GM21360 (cell line): ENCODE measurements around the gene PFDN1.

ENCODE experiments used
- ATAC-seq: cut with Tn5 transposase; IDR thresholded peaks from one replicate; pipeline ENCODE4 v1.9.1; 2021; ENCODE audit warnings: mild to moderate bottlenecking, moderate library complexity; ENCODE audit not compliant: unreplicated experiment

The PFDN1 gene

GRCh38 chr5:140261403-140262171, 41.3 kb downstream of the PFDN1 start:
- ATAC-seq: no peak

- ATAC-seq: no peak
Observed at GRCh38 chr5:140260089-140260656, 42.7 kb downstream of the PFDN1 start.

- ATAC-seq: no peak
Observed at GRCh38 chr5:140259500-140259899, 43.4 kb downstream of the PFDN1 start.

- no peak for ATAC-seq
Observed at GRCh38 chr5:140258873-140259272, 44.0 kb downstream of the PFDN1 start.

GRCh38 chr5:140258016-140258415, 44.9 kb downstream of the PFDN1 start:
- ATAC-seq: no peak

- no peak for ATAC-seq
Observed at GRCh38 chr5:140256726-140257125, 46.2 kb downstream of the PFDN1 start.

GRCh38 chr5:140255460-140256157, 47.3 kb downstream of the PFDN1 start:
- no peak for ATAC-seq

- ATAC-seq: no peak
Observed at GRCh38 chr5:140253985-140254384, 48.9 kb downstream of the PFDN1 start.

- no peak for ATAC-seq
Observed at GRCh38 chr5:140252470-140253126, 50.3 kb downstream of the PFDN1 start.

GRCh38 chr5:140251527-140251973, 51.4 kb downstream of the PFDN1 start:
- ATAC-seq: peak; percentile 64

- no peak for ATAC-seq
Observed at GRCh38 chr5:140250386-140250785, 52.5 kb downstream of the PFDN1 start.

- ATAC-seq: no peak
Observed at GRCh38 chr5:140249536-140249935, 53.4 kb downstream of the PFDN1 start.

- no peak for ATAC-seq
Observed at GRCh38 chr5:140248414-140248813, 54.5 kb downstream of the PFDN1 start.

- ATAC-seq: no peak
Observed at GRCh38 chr5:140246378-140247122, 56.4 kb downstream of the PFDN1 start.

GRCh38 chr5:140245926-140246325, 57.0 kb downstream of the PFDN1 start:
- ATAC-seq: no peak

GRCh38 chr5:140245341-140245740, 57.6 kb downstream of the PFDN1 start:
- ATAC-seq: no peak

GRCh38 chr5:140244525-140245025, 58.3 kb downstream of the PFDN1 start:
- peak; percentile 73 for ATAC-seq

- no peak for ATAC-seq
Observed at GRCh38 chr5:140243706-140244250, 59.1 kb downstream of the PFDN1 start.

GRCh38 chr5:140242890-140243585, 59.9 kb downstream of the PFDN1 start:
- ATAC-seq: no peak

- no peak for ATAC-seq
Observed at GRCh38 chr5:140242099-140242498, 60.8 kb downstream of the PFDN1 start.
